ENCODE results near the gene RIPK4. TPM values are rescaled to one million over a fixed set of nuclear protein-coding genes. Genes with fewer than 3 reads are reported as not detected.

The RIPK4 gene
- total RNA-seq, 1 experiment from 2014 or later, result 252 TPM

DNA sequence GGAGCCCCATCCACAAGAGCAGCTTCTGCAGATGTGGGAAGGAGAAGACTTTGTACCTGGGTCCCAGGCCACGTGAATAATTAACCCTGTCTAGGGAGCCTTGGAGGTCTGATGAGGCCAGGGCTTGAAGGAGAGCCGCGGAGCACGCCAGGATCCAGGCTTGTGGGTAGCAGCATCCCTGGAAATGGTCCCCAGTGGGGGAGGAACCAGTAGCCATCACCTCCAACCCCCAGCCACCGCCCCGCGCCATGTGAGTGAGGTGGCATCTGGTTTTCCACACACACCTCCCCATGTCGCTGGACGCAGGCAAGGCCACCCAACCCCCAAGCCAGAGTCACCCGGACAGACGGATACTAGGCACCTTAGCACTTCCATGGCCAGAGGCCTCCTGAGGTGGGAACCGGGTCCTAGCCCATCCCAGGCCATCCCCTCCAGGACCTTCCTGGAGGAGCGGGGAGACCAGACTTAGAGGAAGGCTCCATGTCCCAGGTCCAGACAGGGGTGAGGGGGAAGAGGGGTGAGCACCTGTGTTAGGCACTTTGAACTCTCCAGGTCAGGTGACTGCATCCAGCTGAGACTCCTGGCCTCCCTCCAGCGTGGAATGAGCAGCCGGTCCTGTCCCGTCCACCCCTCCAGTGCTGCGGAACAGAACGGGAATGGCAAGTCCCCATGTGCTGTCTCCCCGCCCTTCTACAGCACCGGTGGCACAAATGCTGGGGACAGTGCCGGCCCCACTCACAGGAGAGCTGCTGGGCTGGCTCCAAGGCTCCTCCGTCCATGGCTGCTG, 53.2 kb downstream of the RIPK4 start:
- Histone ChIP-seq H4K20me1 (ENCODE audit: low read length) (no peaks in the 10 kb centered on the region), H3K4me2 (ENCODE audit: low read length) (no peak overlapping the region), H3K36me3 (ENCODE audit: low read depth, low read length) (no peaks in the 10 kb centered on the region), H3K9me3 (ENCODE audit: low read length) (no peaks in the 10 kb centered on the region), H3K4me1 (ENCODE audit: insufficient read depth, low read length) (peaks cover 16% of the 10 kb centered on the region), H3F3A (ENCODE audit: low read length, unreplicated experiment) (no peaks in the 10 kb centered on the region), H3K9me2 (replicated peaks; ENCODE audit: low read length) (no peaks in the 10 kb centered on the region), H3K9ac (ENCODE audit: low read length) (no peak overlapping the region), H3K27me3 (ENCODE audit: low read length) (no peaks in the 10 kb centered on the region), H3K79me2 (ENCODE audit: low read length) (no peaks in the 10 kb centered on the region), H3K4me3 (ENCODE audit: low read length) (no peak overlapping the region), H2AFZ (ENCODE audit: low read length) (no peak overlapping the region), H3K27ac (ENCODE audit: low read length) (no peak overlapping the region)
- no peak for DNase-seq
- intact Hi-C loops (cut with micrococcal nuclease), result no loop called here
- ATAC-seq, result no peak
- BruUV-seq (replicated peaks), result no TSS peak
- ChIA-PET POLR2A (ENCODE audit: unreplicated experiment) (no interaction called here), CTCF (no interaction called here)
- TF ChIP-seq EZH2phosphoT487 (IDR thresholded peaks at IDR 0.05; ENCODE audit: borderline replicate concordance, low read length), result no peak
- no peak for TF ChIP-seq CTCF (conservative IDR thresholded peaks at IDR 0.05; ENCODE audit: low read depth, low read length)
- TF ChIP-seq EZH2 (IDR thresholded peaks at IDR 0.05; ENCODE audit: low read length, unreplicated experiment), result no peak

DNA sequence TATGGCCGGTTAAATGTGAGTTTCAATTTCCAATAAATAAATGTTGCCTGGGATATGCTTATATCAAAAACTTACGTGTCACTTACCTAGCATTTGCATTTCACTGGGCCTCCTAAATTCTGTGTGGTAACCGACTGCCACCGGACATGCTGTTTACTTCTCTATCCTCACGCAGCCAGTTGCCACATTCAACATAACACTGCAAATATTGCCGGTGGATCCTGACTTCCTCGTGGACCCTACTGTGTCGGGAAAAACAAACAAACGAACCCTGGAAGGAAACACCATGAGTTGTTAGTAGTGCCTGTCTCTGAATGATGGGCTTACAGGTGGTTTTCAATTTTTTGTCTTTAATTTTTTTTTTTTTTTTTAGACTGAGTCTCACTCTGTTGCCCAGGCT, 54.1 kb downstream of the RIPK4 start:
- Histone ChIP-seq H3K4me1 (ENCODE audit: insufficient read depth, low read length) (peaks cover 23% of the 10 kb centered on the region), H3K9me3 (ENCODE audit: low read length) (no peaks in the 10 kb centered on the region), H3K9me2 (replicated peaks; ENCODE audit: low read length) (no peaks in the 10 kb centered on the region), H4K20me1 (ENCODE audit: low read length) (no peaks in the 10 kb centered on the region), H3K79me2 (ENCODE audit: low read length) (no peaks in the 10 kb centered on the region), H2AFZ (ENCODE audit: low read length) (no peak overlapping the region), H3K27me3 (ENCODE audit: low read length) (no peaks in the 10 kb centered on the region), H3K4me3 (ENCODE audit: low read length) (no peak overlapping the region), H3K4me2 (ENCODE audit: low read length) (no peak overlapping the region), H3F3A (ENCODE audit: low read length, unreplicated experiment) (no peaks in the 10 kb centered on the region), H3K9ac (ENCODE audit: low read length) (no peak overlapping the region), H3K36me3 (ENCODE audit: low read depth, low read length) (no peaks in the 10 kb centered on the region), H3K27ac (ENCODE audit: low read length) (no peak overlapping the region)
- no peak for ATAC-seq
- POLR2A ChIA-PET (ENCODE audit: unreplicated experiment), result no interaction called here
- BruUV-seq (replicated peaks), result no TSS peak
- DNase-seq, result no peak
- no peak for TF ChIP-seq EZH2phosphoT487 (IDR thresholded peaks at IDR 0.05; ENCODE audit: borderline replicate concordance, low read length)
- TF ChIP-seq CTCF (conservative IDR thresholded peaks at IDR 0.05; ENCODE audit: low read depth, low read length), result no peak
- TF ChIP-seq EZH2 (IDR thresholded peaks at IDR 0.05; ENCODE audit: low read length, unreplicated experiment), result no peak
- CTCF ChIA-PET, result no interaction called here
- intact Hi-C loops (cut with micrococcal nuclease), result no loop called here

- TF ChIP-seq EZH2 (IDR thresholded peaks at IDR 0.05; ENCODE audit: low read length, unreplicated experiment), result no peak
- TF ChIP-seq CTCF (conservative IDR thresholded peaks at IDR 0.05; ENCODE audit: low read depth, low read length), result no peak
- TF ChIP-seq EZH2phosphoT487 (IDR thresholded peaks at IDR 0.05; ENCODE audit: borderline replicate concordance, low read length), result no peak
- Histone ChIP-seq H3K27me3 (ENCODE audit: low read length) (no peaks in the 10 kb centered on the region), H3K4me2 (ENCODE audit: low read length) (no peak overlapping the region), H3K4me3 (ENCODE audit: low read length) (no peak overlapping the region), H3K9me2 (replicated peaks; ENCODE audit: low read length) (no peaks in the 10 kb centered on the region), H3K9me3 (ENCODE audit: low read length) (no peaks in the 10 kb centered on the region), H3K4me1 (ENCODE audit: insufficient read depth, low read length) (peaks cover 28% of the 10 kb centered on the region), H3F3A (ENCODE audit: low read length, unreplicated experiment) (no peaks in the 10 kb centered on the region), H2AFZ (ENCODE audit: low read length) (no peak overlapping the region), H3K27ac (ENCODE audit: low read length) (no peak overlapping the region), H3K79me2 (ENCODE audit: low read length) (no peaks in the 10 kb centered on the region), H4K20me1 (ENCODE audit: low read length) (no peaks in the 10 kb centered on the region), H3K9ac (ENCODE audit: low read length) (no peak overlapping the region), H3K36me3 (ENCODE audit: low read depth, low read length) (no peaks in the 10 kb centered on the region)
- BruUV-seq (replicated peaks), result no TSS peak
- DNase-seq, result no peak
- intact Hi-C loops (cut with micrococcal nuclease), result no loop called here
- no peak for ATAC-seq
- CTCF ChIA-PET, result no interaction called here
- POLR2A ChIA-PET (ENCODE audit: unreplicated experiment), result no interaction called here
These were observed 54.7 kb downstream of the RIPK4 start for GRCh38 chr21:41712201-41712600.
